Measurements from ENCODE around the gene HTR6. TPM values are rescaled to one million over a fixed set of nuclear protein-coding genes. Genes with fewer than 3 reads are reported as not detected.

Gene HTR6
- polyA plus RNA-seq, 1 donor (not counting 4 experiments of a cell fraction or from before 2014, with no cell fraction given) = not detected

- no peaks in the 10 kb centered on the region for H3K36me3 ChIP-seq (ENCODE audit: control insufficient read depth in 2 of 2, extremely low read depth in 1 of 2, insufficient read depth in 2 of 2, low read length in 2 of 2)
- no peaks in the 10 kb centered on the region for H3K9me1 ChIP-seq (ENCODE audit: control insufficient read depth, extremely low read depth, insufficient read depth, low read length)
- H3K9ac ChIP-seq (ENCODE audit: control insufficient read depth, extremely low read depth, insufficient read depth, low read length) = no peak overlapping the region
- no peak overlapping the region for H3K27ac ChIP-seq (ENCODE audit: control insufficient read depth, insufficient read depth, low read length)
- H3K79me2 ChIP-seq (ENCODE audit: control insufficient read depth, insufficient read depth, low read length) = no peaks in the 10 kb centered on the region
- H3K4me3 ChIP-seq (ENCODE audit: control insufficient read depth in 2 of 3, extremely low read depth in 1 of 3, insufficient read depth in 2 of 3, low read depth in 1 of 3, low read length in 3 of 3) = no peak overlapping the region
- H3K27me3 ChIP-seq (ENCODE audit: control insufficient read depth, extremely low read depth, insufficient read depth, low read length) = no peaks in the 10 kb centered on the region
- FAIRE-seq (no peak), DNase-seq (ENCODE audit: low read depth, low spot score) (no peak)
- dilution Hi-C loops (cut with MboI; ENCODE audit: extremely low pct_ligation_motif_present, low sequenced_read_pairs) = no loop called here
- H2AFZ ChIP-seq (ENCODE audit: control insufficient read depth, low read length) = no peak overlapping the region
- no peaks in the 10 kb centered on the region for H4K20me1 ChIP-seq (ENCODE audit: control insufficient read depth, extremely low read depth, insufficient read depth, low read length)
- no peak overlapping the region for H3K4me2 ChIP-seq (ENCODE audit: control insufficient read depth, extremely low read depth, insufficient read depth, low read depth, low read length)
- no peaks in the 10 kb centered on the region for H3K4me1 ChIP-seq (ENCODE audit: control insufficient read depth, extremely low read depth, insufficient read depth, low read length)
- H3K9me3 ChIP-seq (ENCODE audit: control insufficient read depth, low read depth, low read length) = no peaks in the 10 kb centered on the region
- no peak for TF ChIP-seq EZH2 (IDR thresholded peaks at IDR 0.05; ENCODE audit: low read length)
- TF ChIP-seq CTCF (optimal IDR thresholded peaks at IDR 0.05 in 1 of 3, IDR thresholded peaks at IDR 0.05 in 1 of 3, conservative IDR thresholded peaks at IDR 0.05 in 1 of 3; ENCODE audit: extremely low read depth in 1 of 3, insufficient read depth in 2 of 3, low read length in 3 of 3) = no peak
Measured at GRCh38 chr1:19708567-19709110, 44.0 kb downstream of the HTR6 start.

GRCh38 chr1:19709260-19709793 is 44.7 kb downstream of the HTR6 start:
- Histone ChIP-seq H3K9ac (ENCODE audit: control insufficient read depth, extremely low read depth, insufficient read depth, low read length) (no peak overlapping the region), H4K20me1 (ENCODE audit: control insufficient read depth, extremely low read depth, insufficient read depth, low read length) (no peaks in the 10 kb centered on the region), H3K9me3 (ENCODE audit: control insufficient read depth, low read depth, low read length) (no peaks in the 10 kb centered on the region), H3K4me1 (ENCODE audit: control insufficient read depth, extremely low read depth, insufficient read depth, low read length) (no peaks in the 10 kb centered on the region), H3K27ac (ENCODE audit: control insufficient read depth, insufficient read depth, low read length) (no peak overlapping the region), H3K79me2 (ENCODE audit: control insufficient read depth, insufficient read depth, low read length) (no peaks in the 10 kb centered on the region), H3K9me1 (ENCODE audit: control insufficient read depth, extremely low read depth, insufficient read depth, low read length) (no peaks in the 10 kb centered on the region), H3K4me2 (ENCODE audit: control insufficient read depth, extremely low read depth, insufficient read depth, low read depth, low read length) (no peak overlapping the region), H3K27me3 (ENCODE audit: control insufficient read depth, extremely low read depth, insufficient read depth, low read length) (no peaks in the 10 kb centered on the region), H3K4me3 (ENCODE audit: control insufficient read depth in 2 of 3, extremely low read depth in 1 of 3, insufficient read depth in 2 of 3, low read depth in 1 of 3, low read length in 3 of 3) (no peak overlapping the region), H3K36me3 (ENCODE audit: control insufficient read depth in 2 of 2, extremely low read depth in 1 of 2, insufficient read depth in 2 of 2, low read length in 2 of 2) (no peaks in the 10 kb centered on the region), H2AFZ (ENCODE audit: control insufficient read depth, low read length) (no peak overlapping the region)
- FAIRE-seq = no peak
- DNase-seq (ENCODE audit: low read depth, low spot score) = no peak
- dilution Hi-C loops (cut with MboI; ENCODE audit: extremely low pct_ligation_motif_present, low sequenced_read_pairs) = no loop called here
- TF ChIP-seq EZH2 (IDR thresholded peaks at IDR 0.05; ENCODE audit: low read length) = no peak
- TF ChIP-seq CTCF (optimal IDR thresholded peaks at IDR 0.05 in 1 of 3, IDR thresholded peaks at IDR 0.05 in 1 of 3, conservative IDR thresholded peaks at IDR 0.05 in 1 of 3; ENCODE audit: extremely low read depth in 1 of 3, insufficient read depth in 2 of 3, low read length in 3 of 3) = no peak

Measured in keratinocyte (primary cell).